GM20431 (cell line): ENCODE results near the gene OMP.

Source experiments
- in situ Hi-C: fragments of 300-500 bp; cut with MseI, MboI; formaldehyde crosslinking; loops from one replicate; pipeline ENCODE4 v1.15.0; 2020; ENCODE audit warnings: low sequenced_read_pairs; ENCODE audit not compliant: unreplicated experiment

OMP gene

DNA sequence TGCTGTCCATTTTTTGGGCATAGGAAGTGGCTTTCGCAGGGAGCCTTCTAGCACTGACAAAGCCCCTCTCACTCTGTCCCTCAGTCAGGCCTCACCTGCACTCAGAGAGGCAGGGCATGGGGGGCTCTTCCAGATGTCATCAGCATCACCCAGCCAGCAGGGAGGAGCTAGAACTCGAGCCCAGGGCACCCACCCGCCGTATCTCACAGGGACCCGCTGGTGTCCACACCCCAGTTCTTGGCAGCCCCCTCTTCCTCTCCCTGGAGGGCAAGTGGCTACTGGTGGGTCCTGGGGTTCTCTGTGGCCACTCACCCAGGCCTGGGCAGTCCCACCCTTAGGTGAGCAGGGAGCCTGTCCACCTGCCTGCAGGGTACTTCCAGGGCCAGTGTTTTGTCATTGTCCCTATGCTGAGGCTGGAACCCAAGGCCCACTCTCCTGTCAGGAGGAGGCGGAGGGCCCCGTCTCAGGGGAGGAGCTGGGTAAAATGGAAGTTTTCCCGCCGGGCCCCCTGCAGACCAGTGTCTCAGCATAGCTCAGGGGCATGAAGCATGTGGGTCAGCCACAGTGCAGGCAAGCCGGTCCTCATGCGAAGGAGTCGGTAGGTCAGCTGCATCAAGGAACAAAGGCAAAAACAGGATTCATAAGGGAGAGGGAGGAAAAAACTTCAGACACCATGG is 47.2 kb downstream of the OMP start:
- in situ Hi-C loops, result no loop called here

DNA sequence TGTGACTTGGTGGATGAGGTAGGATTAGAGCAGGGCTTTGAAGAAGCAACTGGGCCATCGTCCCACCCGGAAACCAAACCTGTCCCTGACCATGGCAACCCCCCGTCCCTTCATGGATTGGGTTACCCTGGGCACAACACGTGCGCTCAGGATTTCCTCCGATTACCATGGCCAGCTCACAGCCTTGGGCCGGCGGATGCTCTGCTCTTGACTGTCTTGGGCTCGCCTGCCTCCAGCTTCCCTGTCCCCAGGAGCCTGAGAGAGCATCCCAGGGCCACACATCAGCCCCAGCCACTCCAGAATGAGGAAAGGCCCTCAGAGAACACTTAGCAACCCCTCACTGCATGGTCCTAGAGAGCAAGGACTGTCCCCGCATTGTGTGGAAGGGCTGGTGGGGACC is 48.2 kb downstream of the OMP start:
- in situ Hi-C loops, result no loop called here

DNA sequence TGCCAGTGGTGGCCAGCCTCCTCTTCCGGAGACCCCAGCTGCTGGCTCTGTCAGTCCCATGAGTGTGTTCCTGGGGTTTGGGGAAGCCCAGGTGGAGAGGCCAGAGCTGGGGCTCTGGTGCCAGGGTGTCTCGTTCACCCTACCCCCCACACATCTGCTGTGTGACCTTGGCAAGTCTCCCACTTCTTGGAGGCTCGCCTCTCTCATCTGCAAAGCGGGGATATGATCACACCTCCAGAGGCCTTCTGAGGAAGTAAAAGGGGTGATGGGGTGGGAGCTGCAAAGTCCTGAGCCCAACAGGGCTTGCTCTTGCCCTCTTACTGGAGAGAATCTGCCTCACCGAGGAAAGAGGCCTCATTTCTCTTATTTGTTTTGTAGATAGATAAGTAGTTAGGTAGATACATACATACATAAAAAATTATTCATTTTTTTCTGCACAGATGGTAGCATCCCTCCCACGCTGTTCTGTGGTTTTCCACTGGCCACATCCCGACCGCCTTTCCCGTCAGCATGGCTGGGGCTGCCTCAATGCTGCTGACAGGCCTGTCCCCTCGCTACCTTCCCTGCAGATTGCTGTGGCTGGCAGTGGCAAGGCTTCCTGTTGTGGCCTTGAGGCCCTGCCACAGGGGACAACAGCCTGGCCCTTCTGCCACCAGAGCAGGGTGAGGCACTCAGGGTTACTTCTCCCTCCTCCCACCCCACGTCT is 49.3 kb downstream of the OMP start:
- in situ Hi-C loops, result no loop called here

DNA sequence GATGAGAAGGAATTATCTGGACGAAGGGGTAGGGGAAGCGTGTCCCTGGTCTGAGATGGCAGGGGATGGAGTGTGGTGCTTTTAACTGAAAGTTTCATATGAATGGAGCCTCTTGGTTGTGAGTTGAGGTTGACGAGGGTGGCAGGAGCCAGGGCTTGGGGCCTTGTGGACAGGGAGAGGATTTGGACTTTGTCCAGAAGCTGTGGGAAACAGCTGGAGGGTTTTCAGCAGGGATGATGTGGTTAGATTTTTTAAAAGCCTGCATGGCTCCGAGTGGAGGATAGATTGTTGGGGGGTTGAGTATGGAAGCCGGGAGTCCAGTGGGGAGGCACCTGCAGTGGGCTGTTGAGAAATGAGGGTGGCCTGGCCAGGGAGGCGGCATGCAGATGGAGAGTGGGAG is 50.2 kb downstream of the OMP start:
- in situ Hi-C loops, result no loop called here
